NCI-H2227 (cell line): ENCODE data around the gene RALGDS.
"Not testable (repeated sequence)": the region's sequence is repeated elsewhere in the genome, so short reads cannot be mapped to it uniquely, and the experiment has no call there.

ENCODE experiments used
- DNase-seq: peaks from one replicate; lab custom pipeline; 2025; ENCODE audit not compliant: unreplicated experiment; lab: John Stamatoyannopoulos, UW

Gene RALGDS

GRCh38 chr9:133107961-133108793, 12.9 kb downstream of the RALGDS start:
- DNase-seq, result no peak

DNA sequence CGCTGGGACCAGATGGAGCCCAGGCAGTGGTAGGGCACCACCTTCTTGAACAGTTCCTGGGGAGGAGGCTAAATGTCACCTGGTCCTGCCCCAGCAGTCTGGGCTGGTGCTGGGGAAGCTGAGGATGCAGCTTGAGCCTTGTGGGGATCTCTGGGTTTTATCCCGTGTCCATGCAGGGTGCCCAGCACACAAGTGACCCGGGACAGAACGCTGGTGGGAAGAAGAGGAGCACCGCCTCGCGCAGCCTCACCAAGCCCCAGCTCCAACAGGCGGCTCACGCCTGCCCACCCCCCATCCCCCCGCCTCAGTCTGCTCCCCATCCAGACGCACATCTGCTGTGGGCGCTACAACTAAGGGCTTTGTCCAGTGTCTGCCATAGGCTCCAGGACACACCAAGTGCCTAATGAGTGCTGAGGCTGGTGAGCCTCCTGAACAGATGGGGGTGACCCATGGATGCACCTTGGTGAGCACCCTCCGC, 13.8 kb downstream of the RALGDS start:
- no peak for DNase-seq

- DNase-seq, result no peak
These were observed 14.4 kb downstream of the RALGDS start for GRCh38 chr9:133106511-133107244.

DNA sequence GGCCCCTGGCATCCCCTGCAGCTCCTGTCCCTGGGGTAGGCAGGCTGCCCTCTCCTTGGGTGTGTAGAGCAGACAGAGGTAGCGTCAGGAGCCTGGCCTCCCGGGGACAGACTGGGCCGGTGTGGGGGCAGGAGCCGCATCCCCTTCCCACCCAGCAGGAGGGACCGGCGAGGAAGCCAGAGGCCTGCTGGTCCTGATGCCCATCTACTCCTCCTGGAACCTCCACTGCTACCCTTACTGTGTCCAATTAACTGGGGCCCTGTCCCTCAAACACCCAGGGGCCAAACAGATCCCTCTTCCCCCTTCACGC, 15.6 kb downstream of the RALGDS start:
- DNase-seq, result no peak

DNA sequence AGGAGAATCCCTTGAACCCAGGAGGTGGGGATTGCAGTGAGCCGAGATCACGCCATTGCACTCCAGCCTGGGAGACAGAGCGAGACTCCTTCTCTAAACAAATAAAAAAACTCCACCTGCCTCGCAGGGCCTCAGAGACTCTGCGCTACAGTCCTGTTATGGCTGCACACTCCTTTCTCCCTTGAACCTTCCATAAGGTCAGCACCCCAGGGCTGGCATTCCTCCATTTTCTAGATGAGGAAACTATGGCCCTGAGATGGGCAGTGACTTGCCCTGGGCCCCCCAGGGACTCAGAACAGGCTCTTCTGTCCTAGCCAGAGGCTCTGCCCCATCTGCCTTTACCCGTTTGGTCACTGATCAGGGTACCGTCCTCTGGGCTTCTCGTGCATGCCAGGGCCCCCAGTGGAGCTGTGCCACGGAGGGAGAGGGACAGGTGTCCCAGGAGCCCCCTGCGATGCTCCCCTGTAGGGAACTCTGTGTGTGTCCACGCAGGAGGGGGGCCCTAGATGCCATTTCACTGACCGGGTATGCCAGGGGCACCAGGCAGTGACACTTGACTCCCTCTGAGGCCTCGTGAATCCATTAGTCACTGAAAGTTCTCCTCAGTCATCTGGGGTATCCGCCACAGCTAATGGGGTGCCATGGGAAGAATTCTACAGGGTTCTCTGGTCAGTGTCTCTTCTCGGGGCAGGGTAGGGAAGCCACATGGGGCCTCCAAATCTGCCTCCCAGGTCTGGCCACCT, 16.2 kb downstream of the RALGDS start:
- no peak for DNase-seq

- no peak for DNase-seq
These were observed 17.0 kb downstream of the RALGDS start for GRCh38 chr9:133103987-133104505.

GRCh38 chr9:133103183-133103986, 17.7 kb downstream of the RALGDS start:
- peak; percentile 17 for DNase-seq

DNA sequence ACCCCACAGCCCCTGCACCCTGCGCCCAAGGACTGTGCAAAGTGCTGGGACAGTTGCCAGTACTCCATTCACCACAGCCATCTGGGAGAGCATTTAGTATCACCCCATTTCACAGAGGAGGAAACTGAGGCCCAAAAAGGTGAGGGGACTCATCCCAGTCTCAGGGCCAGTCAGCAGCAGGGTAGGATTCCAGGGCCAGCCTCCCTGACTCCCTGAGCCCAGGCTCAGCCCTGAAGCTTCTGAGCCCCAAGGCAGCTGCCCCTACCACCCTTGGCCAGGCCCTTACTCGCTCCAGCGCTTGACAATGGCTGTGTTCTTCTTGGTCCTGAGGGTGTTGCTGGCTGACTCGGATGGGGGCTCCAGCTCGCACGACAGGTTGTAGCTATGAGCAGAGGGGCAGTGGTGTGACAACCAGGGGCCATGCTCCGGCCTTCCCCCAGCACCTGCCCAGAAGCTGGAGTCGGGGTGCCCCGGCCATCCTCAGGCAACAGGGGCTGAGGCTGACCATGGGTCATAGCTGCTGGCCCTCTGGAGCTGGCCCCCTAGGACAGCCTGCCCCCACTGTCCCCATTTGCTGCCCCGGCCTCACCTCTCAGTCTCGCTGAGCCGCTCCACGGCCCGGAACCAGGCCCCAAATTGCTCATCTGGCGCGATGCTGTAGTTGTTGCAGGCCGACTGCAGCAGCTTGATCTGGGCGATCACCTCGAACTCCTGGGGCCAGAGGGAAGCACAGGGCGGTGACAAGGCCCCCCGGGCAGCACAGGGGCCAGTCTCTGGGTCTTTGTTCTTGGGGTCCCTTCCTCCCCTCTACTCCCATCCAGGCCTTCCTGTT, 18.6 kb downstream of the RALGDS start:
- DNase-seq, result no peak

GRCh38 chr9:133101356-133102189, 19.5 kb downstream of the RALGDS start:
- DNase-seq, result no peak

GRCh38 chr9:133100506-133101355, 20.3 kb downstream of the RALGDS start:
- no peak for DNase-seq

GRCh38 chr9:133099726-133100505, 21.1 kb downstream of the RALGDS start:
- no peak for DNase-seq

- DNase-seq, result no peak
These were observed 22.2 kb downstream of the RALGDS start for GRCh38 chr9:133098871-133099270.

GRCh38 chr9:133098104-133098754, 22.8 kb downstream of the RALGDS start:
- DNase-seq, result no peak

DNA sequence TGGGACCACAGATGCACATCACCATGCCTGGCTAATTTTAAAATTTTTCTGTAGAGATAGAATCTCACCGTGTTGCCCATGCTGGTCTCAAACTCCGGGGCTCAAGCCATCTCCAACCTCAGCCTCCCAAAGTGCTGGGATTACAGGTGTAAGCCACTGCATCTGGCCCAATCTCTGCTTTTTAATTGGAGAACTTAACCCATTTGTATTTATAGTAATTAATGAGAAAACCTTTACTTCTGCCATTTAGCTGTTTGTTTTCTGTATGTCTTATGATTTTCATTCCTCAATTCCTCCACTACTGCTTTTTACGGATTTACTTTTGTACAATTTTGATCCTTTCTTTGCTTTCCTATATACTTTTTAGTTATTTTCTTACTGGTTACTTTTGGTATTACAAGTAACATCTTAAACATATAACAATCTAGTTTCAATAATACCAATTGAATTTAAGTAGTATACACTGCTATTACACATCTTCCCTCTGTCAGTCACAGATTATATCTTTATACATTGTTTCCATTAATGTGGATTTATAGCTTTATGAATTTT, 26.1 kb downstream of the RALGDS start:
- no peak for DNase-seq

- not testable (repeated sequence) for DNase-seq
These were observed 26.7 kb downstream of the RALGDS start for GRCh38 chr9:133094351-133094750.

- no peak for DNase-seq
These were observed 30.2 kb downstream of the RALGDS start for GRCh38 chr9:133090752-133091385.
